Endothelial cell of umbilical vein (primary cell): Measurements from ENCODE around the gene ZNF488. TPM values are rescaled to one million over a fixed set of nuclear protein-coding genes. Genes with fewer than 3 reads are reported as not detected.

ENCODE experiments used
- BruUV-seq: library from RNA; stranded (reverse); fragments of 400-500 nt; replicated peaks from 2 replicates; lab custom pipeline; 2021; lab: Mats Ljungman, UMichigan
- CTCF ChIA-PET: fragments of 300-600, 350-600 bp; sonication (Branson Sonifier 250); formaldehyde crosslinking; loops from one replicate; lab custom pipeline; 2021; ENCODE audit warnings: antibody characterized with exemption, inconsistent platforms; lab: Charles Lee
- POLR2A ChIA-PET: fragments of 300-600, 350-600 bp; sonication (Branson Sonifier 250); formaldehyde crosslinking; loops from one replicate; lab custom pipeline; 2021; ENCODE audit warnings: antibody characterized with exemption, inconsistent platforms; lab: Charles Lee
- DNase-seq: peaks from one replicate; pipeline ENCODE4 v3.0.0-alpha.2; 2011; ENCODE audit warnings: low read depth, low spot score
- FAIRE-seq: peaks from 2 replicates; lab custom pipeline; 2011; peaks lifted over from hg19 to GRCh38; lab: Jason Lieb, UNC
- H2AFZ ChIP-seq: 2 replicates; pipeline ENCODE4 v1.6.0; 2012; ENCODE audit warnings: low read depth, low read length, control low read depth, inconsistent platforms
- H3K27ac ChIP-seq: 2 replicates; pipeline ENCODE4 v1.5.1; 2011; ENCODE audit warnings: low read depth, mild to moderate bottlenecking, control low read depth, low read length, moderate library complexity; ENCODE audit not compliant: insufficient read depth
- H3K27me3 ChIP-seq, 2 experiments: 2 replicates each; pipeline versions ENCODE4 v1.6.0 to v1.6.1; 2011; ENCODE audit warnings: low read length in 2 of 2, mixed read lengths in 1 of 2; ENCODE audit not compliant: control insufficient read depth in 2 of 2, insufficient read depth in 2 of 2
- H3K36me3 ChIP-seq, 2 experiments: 2 replicates in 1 of 2; 3 replicates in 1 of 2; pipeline ENCODE4 v1.5.1; 2011; ENCODE audit warnings: low read length in 2 of 2, mild to moderate bottlenecking in 1 of 2, moderate library complexity in 1 of 2; ENCODE audit not compliant: control insufficient read depth in 2 of 2, insufficient read depth in 2 of 2; ENCODE audit errors: extremely low read depth in 1 of 2
- H3K4me1 ChIP-seq: 3 replicates; pipeline ENCODE4 v1.5.1; 2011; ENCODE audit warnings: mild to moderate bottlenecking, low read length; ENCODE audit not compliant: control insufficient read depth, insufficient read depth; ENCODE audit errors: extremely low read depth
- H3K4me2 ChIP-seq: 2 replicates; pipeline ENCODE4 v1.6.1; 2011; ENCODE audit warnings: low read length, control low read depth, mixed read lengths; ENCODE audit not compliant: insufficient read depth
- H3K4me3 ChIP-seq, 3 experiments: fragments of 200-600 bp in 1 of 3; sonication (generic), shearing (Covaris generic) in 1 of 3; replicated peaks in 1 of 3; 2 replicates each; pipeline ENCODE4 v1.5.1; 2011 to 2016; ENCODE audit warnings: control low read depth in 3 of 3, low read length in 3 of 3, mild to moderate bottlenecking in 2 of 3, inconsistent platforms in 1 of 3, low read depth in 1 of 3, moderate library complexity in 1 of 3; ENCODE audit not compliant: insufficient read depth in 1 of 3
- H3K79me2 ChIP-seq: 2 replicates; pipeline ENCODE4 v1.6.0; 2012; ENCODE audit warnings: low read length, inconsistent platforms; ENCODE audit not compliant: control insufficient read depth, insufficient read depth
- H3K9ac ChIP-seq: replicated peaks from 2 replicates; pipeline ENCODE3; 2011; ENCODE audit warnings: low read length, control low read depth; ENCODE audit not compliant: insufficient read depth; ENCODE audit errors: extremely low read depth
- H3K9me1 ChIP-seq: replicated peaks from 3 replicates; pipeline ENCODE4 v1.6.0; 2011; ENCODE audit warnings: mild to moderate bottlenecking, low read length; ENCODE audit not compliant: control insufficient read depth, insufficient read depth; ENCODE audit errors: extremely low read depth
- H3K9me3 ChIP-seq: replicated peaks from 2 replicates; pipeline ENCODE4 v1.5.1; 2012; ENCODE audit warnings: low read length, inconsistent platforms; ENCODE audit not compliant: control insufficient read depth, insufficient read depth
- H4K20me1 ChIP-seq: replicated peaks from 2 replicates; pipeline ENCODE3; 2011; ENCODE audit warnings: mild to moderate bottlenecking, low read length; ENCODE audit not compliant: control insufficient read depth, insufficient read depth; ENCODE audit errors: extremely low read depth
- EZH2 ChIP-seq: IDR thresholded peaks from 2 replicates; pipeline ENCODE4 v1.6.1; 2012; ENCODE audit warnings: borderline replicate concordance, low read depth, mild to moderate bottlenecking, moderate library complexity, low read length, inconsistent platforms; ENCODE audit not compliant: severe bottlenecking
- FOS ChIP-seq: IDR thresholded peaks from 2 replicates; pipeline ENCODE4 v1.6.1; 2011; ENCODE audit warnings: mild to moderate bottlenecking, low read length, moderate library complexity, borderline replicate concordance; ENCODE audit not compliant: insufficient read depth
- GATA2 ChIP-seq: IDR thresholded peaks from 2 replicates; pipeline ENCODE4 v1.7.0; 2011; ENCODE audit warnings: low read depth, mild to moderate bottlenecking, moderate library complexity, mixed read lengths, low read length; ENCODE audit not compliant: insufficient read length, insufficient read depth
- JUN ChIP-seq: IDR thresholded peaks from 2 replicates; pipeline ENCODE4 v1.6.1; 2011; ENCODE audit warnings: borderline replicate concordance, low read depth; ENCODE audit not compliant: insufficient read length, insufficient read depth
- MYC ChIP-seq: IDR thresholded peaks from one replicate; pipeline ENCODE4 v1.6.1; 2011; ENCODE audit warnings: mild to moderate bottlenecking, low read depth, low read length
- POLR2A ChIP-seq: IDR thresholded peaks from 2 replicates; pipeline ENCODE4 v1.6.1; 2012; ENCODE audit warnings: low read depth, mild to moderate bottlenecking, control low read depth, low read length
- POLR2AphosphoS5 ChIP-seq: IDR thresholded peaks from 2 replicates; pipeline ENCODE4 v1.6.1; 2012; ENCODE audit warnings: low read depth, mild to moderate bottlenecking, control low read depth, low read length, moderate library complexity; ENCODE audit not compliant: insufficient read depth
- dilution Hi-C: fragments of 300-500 bp; cut with MboI; formaldehyde crosslinking; loops from one replicate; pipeline ENCODE4 v1.15.0; 2019; ENCODE audit warnings: low sequenced_read_pairs; ENCODE audit not compliant: extremely low pct_ligation_motif_present
- intact Hi-C: fragments of 100-400 bp; cut with micrococcal nuclease; formaldehyde crosslinking; loops from one replicate; pipeline ENCODE4 v1.10.0; 2022
- polyA plus RNA-seq, 4 experiments: library from polyadenylated mRNA; depleted of rRNA in 3 of 4; stranded (reverse) in 3 of 4; unstranded in 1 of 4; fragments of >200 nt; gene quantifications; 2 replicates each; pipeline versions ENCODE4 v1.2.1 to v1.2.3, GENCODE V29; 2011 to 2012; ENCODE audit warnings: missing spikeins in 1 of 4
- total RNA-seq: library from RNA; stranded (reverse); gene quantifications from 2 replicates; pipeline ENCODE4 v1.2.3, GENCODE V29; 2021
- TF ChIP-seq, protein P1 (sequence below): IDR thresholded peaks from 2 replicates; pipeline ENCODE4 v1.6.1; 2011; ENCODE audit not compliant: insufficient read depth, insufficient read length
- TF ChIP-seq, protein P2 (sequence below), 2 donors: IDR thresholded peaks; 1 replicate in 1 of 2; 2 replicates in 1 of 2; pipeline ENCODE4 v1.5.1; 2011; ENCODE audit warnings: low read length in 2 of 2, mild to moderate bottlenecking in 2 of 2, moderate library complexity in 2 of 2, control low read depth in 1 of 2, inconsistent platforms in 1 of 2, low read depth in 1 of 2; ENCODE audit not compliant: insufficient read depth in 1 of 2; ENCODE audit errors: extremely low read depth in 1 of 2

The ZNF488 gene
- total and polyA plus RNA-seq, 2 donors (not counting 3 experiments of a cell fraction or from before 2014, with no cell fraction given): 0.21 to 0.38 TPM

- FAIRE-seq: no peak
- CTCF ChIA-PET: no interaction called here
- H3K9me1 ChIP-seq: no peaks in the 10 kb centered on the region
- BruUV-seq: no TSS peak
- no peaks in the 10 kb centered on the region for H3K36me3 ChIP-seq
- intact Hi-C loops: no loop called here
- dilution Hi-C loops: no loop called here
- H3K4me2 ChIP-seq: no peak overlapping the region
- no peak for TF ChIP-seq EZH2
- TF ChIP-seq, protein P1, sequence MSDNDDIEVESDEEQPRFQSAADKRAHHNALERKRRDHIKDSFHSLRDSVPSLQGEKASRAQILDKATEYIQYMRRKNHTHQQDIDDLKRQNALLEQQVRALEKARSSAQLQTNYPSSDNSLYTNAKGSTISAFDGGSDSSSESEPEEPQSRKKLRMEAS: no peak
- TF ChIP-seq MYC: no peak
- TF ChIP-seq POLR2AphosphoS5: no peak
- no peak for TF ChIP-seq FOS
- H3K9me3 ChIP-seq: no peaks in the 10 kb centered on the region
- H3K27me3 ChIP-seq: no peaks in the 10 kb centered on the region
- POLR2A ChIA-PET: no interaction called here
- no peak overlapping the region for H2AFZ ChIP-seq
- no peak overlapping the region for H3K4me3 ChIP-seq
- no peak overlapping the region for H3K27ac ChIP-seq
- H3K9ac ChIP-seq: no peak overlapping the region
- no peaks in the 10 kb centered on the region for H3K79me2 ChIP-seq
- H4K20me1 ChIP-seq: no peaks in the 10 kb centered on the region
- H3K4me1 ChIP-seq: no peaks in the 10 kb centered on the region
- DNase-seq: no peak
Measured at GRCh38 chr10:47425813-47426419, 41.8 kb upstream of the ZNF488 start.

DNA sequence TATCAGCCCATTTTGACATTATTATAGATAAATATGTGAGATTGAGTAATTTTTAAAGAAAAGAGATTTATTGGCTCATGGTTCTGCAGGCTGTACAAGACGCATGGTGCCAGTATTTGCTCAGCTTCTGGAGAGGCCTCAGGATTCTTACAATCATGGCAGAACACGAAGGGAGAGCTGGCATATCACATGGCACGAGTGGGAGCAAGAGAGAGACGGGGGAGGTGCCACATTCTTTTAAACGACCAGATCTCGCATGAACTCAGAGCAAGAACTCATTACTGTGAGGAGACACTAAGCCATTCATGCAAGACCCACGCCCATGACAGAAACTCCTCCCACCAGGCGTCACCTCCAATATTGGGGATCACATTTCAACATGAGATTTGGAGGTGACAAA, 40.1 kb upstream of the ZNF488 start:
- Histone ChIP-seq H3K4me3 (no peak overlapping the region), H3K79me2 (no peaks in the 10 kb centered on the region), H3K9ac (no peak overlapping the region), H3K27ac (no peak overlapping the region), H3K36me3 (no peaks in the 10 kb centered on the region), H2AFZ (no peak overlapping the region), H3K4me1 (no peaks in the 10 kb centered on the region), H4K20me1 (no peaks in the 10 kb centered on the region), H3K27me3 (no peaks in the 10 kb centered on the region), H3K4me2 (no peak overlapping the region), H3K9me3 (no peaks in the 10 kb centered on the region), H3K9me1 (no peaks in the 10 kb centered on the region)
- ChIA-PET CTCF (interaction anchor here (1.1 kb wide), 1 partner anchor 62 kb away, joined by 3 read pairs; no protein-coding TSS in a partner anchor), POLR2A (no interaction called here)
- dilution Hi-C loops: no loop called here
- TF ChIP-seq FOS (no peak), EZH2 (no peak), POLR2A (no peak), JUN (no peak), MYC (no peak), POLR2AphosphoS5 (no peak), GATA2 (no peak)
- TF ChIP-seq, protein P2, sequence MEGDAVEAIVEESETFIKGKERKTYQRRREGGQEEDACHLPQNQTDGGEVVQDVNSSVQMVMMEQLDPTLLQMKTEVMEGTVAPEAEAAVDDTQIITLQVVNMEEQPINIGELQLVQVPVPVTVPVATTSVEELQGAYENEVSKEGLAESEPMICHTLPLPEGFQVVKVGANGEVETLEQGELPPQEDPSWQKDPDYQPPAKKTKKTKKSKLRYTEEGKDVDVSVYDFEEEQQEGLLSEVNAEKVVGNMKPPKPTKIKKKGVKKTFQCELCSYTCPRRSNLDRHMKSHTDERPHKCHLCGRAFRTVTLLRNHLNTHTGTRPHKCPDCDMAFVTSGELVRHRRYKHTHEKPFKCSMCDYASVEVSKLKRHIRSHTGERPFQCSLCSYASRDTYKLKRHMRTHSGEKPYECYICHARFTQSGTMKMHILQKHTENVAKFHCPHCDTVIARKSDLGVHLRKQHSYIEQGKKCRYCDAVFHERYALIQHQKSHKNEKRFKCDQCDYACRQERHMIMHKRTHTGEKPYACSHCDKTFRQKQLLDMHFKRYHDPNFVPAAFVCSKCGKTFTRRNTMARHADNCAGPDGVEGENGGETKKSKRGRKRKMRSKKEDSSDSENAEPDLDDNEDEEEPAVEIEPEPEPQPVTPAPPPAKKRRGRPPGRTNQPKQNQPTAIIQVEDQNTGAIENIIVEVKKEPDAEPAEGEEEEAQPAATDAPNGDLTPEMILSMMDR (IDR thresholded peaks at IDR 0.05; ENCODE audit: extremely low read depth in 1 of 2, insufficient read depth in 1 of 2, low read depth in 1 of 2, low read length in 2 of 2): no peak
- TF ChIP-seq, protein P1: no peak
- FAIRE-seq (no peak), DNase-seq (no peak)
- BruUV-seq: no TSS peak
- intact Hi-C loops: no loop called here
